ENCODE measurements around the gene DNM3. TPM values are rescaled to one million over a fixed set of nuclear protein-coding genes. Genes with fewer than 3 reads are reported as not detected.

DNM3 gene
- total and polyA plus RNA-seq, 9 of the 15 experiments (the other 6 are each of a cell fraction or from before 2014, with no cell fraction given): 0.08 to 0.36 (median 0.22) TPM; not detected in 1

GRCh38 chr1:172252321-172252720, 411.0 kb downstream of the DNM3 start (continued):
- TF ChIP-seq RERE (CRISPR knock-in tag; IDR thresholded peaks at IDR 0.05; ENCODE audit: borderline replicate concordance) (no peak), FIP1L1 (IDR thresholded peaks at IDR 0.05; ENCODE audit: low read depth, low read length, poor library complexity, severe bottlenecking) (no peak), TOE1 (IDR thresholded peaks at IDR 0.05; ENCODE audit: borderline replicate concordance) (no peak), TOE1 (CRISPR knock-in tag; IDR thresholded peaks at IDR 0.05; ENCODE audit: borderline replicate concordance, low read depth) (no peak), NFYB (IDR thresholded peaks at IDR 0.05; ENCODE audit: extremely low read depth, insufficient read length) (no peak), NRF1 (conservative IDR thresholded peaks at IDR 0.05 in 1 of 2, IDR thresholded peaks at IDR 0.05 in 1 of 2) (no peak), CXXC5 (CRISPR knock-in tag; IDR thresholded peaks at IDR 0.05) (no peak), KAT8 (IDR thresholded peaks at IDR 0.05; ENCODE audit: low read depth) (no peak), FOXK2 (conservative IDR thresholded peaks at IDR 0.05 in 1 of 2, IDR thresholded peaks at IDR 0.05 in 1 of 2; ENCODE audit: low read depth in 2 of 2) (no peak), MAX (CRISPR knock-in tag; IDR thresholded peaks at IDR 0.05) (no peak), PPARD (CRISPR knock-in tag; IDR thresholded peaks at IDR 0.05) (no peak), MYC (IDR thresholded peaks at IDR 0.05; ENCODE audit: low read depth, low read length) (no peak), MYC (CRISPR knock-in tag; IDR thresholded peaks at IDR 0.05; ENCODE audit: borderline replicate concordance, low read depth) (no peak), NONO (IDR thresholded peaks at IDR 0.05; ENCODE audit: low read depth in 2 of 2, low read length in 1 of 2) (no peak)
